Ishikawa (cell line): ENCODE data around the gene NR6A1.

Experiments
- CEBPB ChIP-seq: IDR thresholded peaks from 2 replicates; pipeline ENCODE4 v1.6.1; 2012
- CREB1 ChIP-seq: IDR thresholded peaks from 2 replicates; pipeline ENCODE4 v1.6.1; 2012; ENCODE audit warnings: low read depth
- EGR1 ChIP-seq: IDR thresholded peaks from 2 replicates; pipeline ENCODE4 v1.6.1; 2012
- EP300 ChIP-seq: IDR thresholded peaks from 2 replicates; pipeline ENCODE4 v1.6.1; 2012; ENCODE audit warnings: borderline replicate concordance
- FOXM1 ChIP-seq: IDR thresholded peaks from 2 replicates; pipeline ENCODE4 v1.6.1; 2012; ENCODE audit warnings: low read depth, borderline replicate concordance
- MAX ChIP-seq: IDR thresholded peaks from 2 replicates; pipeline ENCODE4 v1.6.1; 2012
- NFIC ChIP-seq: IDR thresholded peaks from 2 replicates; pipeline ENCODE4 v1.6.1; 2012
- RAD21 ChIP-seq: IDR thresholded peaks from 2 replicates; pipeline ENCODE4 v1.6.1; 2012; ENCODE audit warnings: low read depth
- TAF1 ChIP-seq: IDR thresholded peaks from 2 replicates; pipeline ENCODE4 v1.6.1; 2012; ENCODE audit warnings: low read depth, mild to moderate bottlenecking
- TCF12 ChIP-seq: IDR thresholded peaks from 2 replicates; pipeline ENCODE4 v1.6.1; 2012; ENCODE audit warnings: low read depth
- TEAD4 ChIP-seq: IDR thresholded peaks from 2 replicates; pipeline ENCODE4 v1.6.1; 2012
- YY1 ChIP-seq: IDR thresholded peaks from 2 replicates; pipeline ENCODE4 v1.6.1; 2012; ENCODE audit warnings: low read depth
- ZBTB7A ChIP-seq: IDR thresholded peaks from 2 replicates; pipeline ENCODE4 v1.6.1; 2012; ENCODE audit warnings: low read depth
- TF ChIP-seq, protein P1 (sequence below): IDR thresholded peaks from 2 replicates; pipeline ENCODE4 v1.6.1; 2012; ENCODE audit warnings: low read depth, mild to moderate bottlenecking
- TF ChIP-seq, protein P2 (sequence below): IDR thresholded peaks from 2 replicates; pipeline ENCODE4 v1.6.1; 2012

Gene NR6A1

DNA sequence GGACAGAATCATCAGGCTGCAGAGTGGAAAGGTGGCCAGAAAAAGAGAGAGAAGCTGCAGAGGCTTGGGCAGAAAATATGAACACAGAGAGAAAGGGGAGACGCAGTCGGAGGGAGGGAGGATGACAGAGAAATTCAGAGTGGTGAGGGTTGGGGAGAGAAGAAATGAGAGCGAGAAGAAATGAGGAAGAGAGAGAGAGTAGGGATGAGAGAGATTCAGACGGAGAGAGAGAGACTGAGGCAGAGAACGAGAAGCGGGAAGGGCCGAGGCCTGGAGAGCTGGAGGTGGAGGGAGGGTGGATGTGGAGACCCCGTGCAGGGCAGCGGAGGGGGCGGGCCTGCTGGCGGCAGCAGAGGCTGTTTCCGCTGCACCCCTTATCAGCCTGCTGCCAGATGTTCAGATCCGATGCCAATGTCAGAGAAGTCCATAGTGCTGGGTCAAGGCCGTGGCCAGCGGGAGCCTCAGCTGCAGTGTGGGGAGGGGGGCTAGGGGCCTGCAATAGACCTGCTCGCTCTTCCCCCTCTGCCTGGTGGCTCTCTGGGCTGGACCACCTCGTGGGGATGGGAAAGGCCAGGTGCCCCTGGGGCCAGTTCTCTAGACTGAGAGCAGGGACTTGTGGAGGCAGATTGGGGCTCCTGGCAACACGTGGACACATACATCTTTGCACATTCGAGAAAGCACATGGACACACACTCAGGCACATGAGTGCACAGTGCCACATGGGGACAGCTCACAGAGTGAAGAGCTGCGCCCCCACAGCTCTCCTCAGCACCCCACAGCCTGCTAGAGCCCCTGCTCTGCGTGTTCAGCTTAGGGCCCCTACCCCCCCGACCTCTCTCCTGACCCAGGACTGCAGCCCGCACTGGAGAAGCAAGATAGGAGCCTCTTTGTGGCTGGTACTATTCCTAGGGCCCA, 259.0 kb downstream of the NR6A1 start:
- TF ChIP-seq CEBPB (no peak), NFIC (no peak), YY1 (no peak), EP300 (no peak), ZBTB7A (no peak), CREB1 (no peak)
- TF ChIP-seq, protein P1, sequence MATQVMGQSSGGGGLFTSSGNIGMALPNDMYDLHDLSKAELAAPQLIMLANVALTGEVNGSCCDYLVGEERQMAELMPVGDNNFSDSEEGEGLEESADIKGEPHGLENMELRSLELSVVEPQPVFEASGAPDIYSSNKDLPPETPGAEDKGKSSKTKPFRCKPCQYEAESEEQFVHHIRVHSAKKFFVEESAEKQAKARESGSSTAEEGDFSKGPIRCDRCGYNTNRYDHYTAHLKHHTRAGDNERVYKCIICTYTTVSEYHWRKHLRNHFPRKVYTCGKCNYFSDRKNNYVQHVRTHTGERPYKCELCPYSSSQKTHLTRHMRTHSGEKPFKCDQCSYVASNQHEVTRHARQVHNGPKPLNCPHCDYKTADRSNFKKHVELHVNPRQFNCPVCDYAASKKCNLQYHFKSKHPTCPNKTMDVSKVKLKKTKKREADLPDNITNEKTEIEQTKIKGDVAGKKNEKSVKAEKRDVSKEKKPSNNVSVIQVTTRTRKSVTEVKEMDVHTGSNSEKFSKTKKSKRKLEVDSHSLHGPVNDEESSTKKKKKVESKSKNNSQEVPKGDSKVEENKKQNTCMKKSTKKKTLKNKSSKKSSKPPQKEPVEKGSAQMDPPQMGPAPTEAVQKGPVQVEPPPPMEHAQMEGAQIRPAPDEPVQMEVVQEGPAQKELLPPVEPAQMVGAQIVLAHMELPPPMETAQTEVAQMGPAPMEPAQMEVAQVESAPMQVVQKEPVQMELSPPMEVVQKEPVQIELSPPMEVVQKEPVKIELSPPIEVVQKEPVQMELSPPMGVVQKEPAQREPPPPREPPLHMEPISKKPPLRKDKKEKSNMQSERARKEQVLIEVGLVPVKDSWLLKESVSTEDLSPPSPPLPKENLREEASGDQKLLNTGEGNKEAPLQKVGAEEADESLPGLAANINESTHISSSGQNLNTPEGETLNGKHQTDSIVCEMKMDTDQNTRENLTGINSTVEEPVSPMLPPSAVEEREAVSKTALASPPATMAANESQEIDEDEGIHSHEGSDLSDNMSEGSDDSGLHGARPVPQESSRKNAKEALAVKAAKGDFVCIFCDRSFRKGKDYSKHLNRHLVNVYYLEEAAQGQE: no peak

GRCh38 chr9:124511426-124511840, 259.7 kb downstream of the NR6A1 start:
- TF ChIP-seq TCF12: no peak
- TF ChIP-seq RAD21: peak; percentile 15; the same call in 1 of the 2 replicates

- TF ChIP-seq RAD21: no peak
- no peak for TF ChIP-seq CREB1
- no peak for TF ChIP-seq FOXM1
- TF ChIP-seq, protein P2, sequence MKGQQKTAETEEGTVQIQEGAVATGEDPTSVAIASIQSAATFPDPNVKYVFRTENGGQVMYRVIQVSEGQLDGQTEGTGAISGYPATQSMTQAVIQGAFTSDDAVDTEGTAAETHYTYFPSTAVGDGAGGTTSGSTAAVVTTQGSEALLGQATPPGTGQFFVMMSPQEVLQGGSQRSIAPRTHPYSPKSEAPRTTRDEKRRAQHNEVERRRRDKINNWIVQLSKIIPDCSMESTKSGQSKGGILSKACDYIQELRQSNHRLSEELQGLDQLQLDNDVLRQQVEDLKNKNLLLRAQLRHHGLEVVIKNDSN: no peak
- TF ChIP-seq CEBPB: no peak
- no peak for TF ChIP-seq EP300
- no peak for TF ChIP-seq TEAD4
- no peak for TF ChIP-seq NFIC
- TF ChIP-seq TAF1: no peak
- no peak for TF ChIP-seq TCF12
- no peak for TF ChIP-seq MAX
- TF ChIP-seq EGR1: no peak
- no peak for TF ChIP-seq YY1
- TF ChIP-seq, protein P1: no peak
- no peak for TF ChIP-seq ZBTB7A
Measured at GRCh38 chr9:124510650-124511425, 260.3 kb downstream of the NR6A1 start.

- TF ChIP-seq FOXM1 (no peak), YY1 (no peak), ZBTB7A (no peak), CREB1 (no peak), TAF1 (no peak), MAX (no peak), EGR1 (no peak), EP300 (no peak), TEAD4 (no peak), NFIC (no peak), TCF12 (no peak), CEBPB (no peak), RAD21 (no peak)
- TF ChIP-seq, protein P2: no peak
- TF ChIP-seq, protein P1: no peak
Measured at GRCh38 chr9:124507880-124508423, 263.2 kb downstream of the NR6A1 start.
